Measurements from ENCODE around the gene SEL1L3.

Gene SEL1L3

GRCh38 chr4:25879091-25879584 lies 16.4 kb upstream of the SEL1L3 start:
- no peak overlapping the region for H3K27ac ChIP-seq
- TF ChIP-seq ZFX (IDR thresholded peaks at IDR 0.05; ENCODE audit: borderline replicate concordance): no peak
- TF ChIP-seq CTCF (IDR thresholded peaks at IDR 0.05): no peak

- TF ChIP-seq ZFX (IDR thresholded peaks at IDR 0.05; ENCODE audit: borderline replicate concordance): no peak
- no peak for TF ChIP-seq CTCF (IDR thresholded peaks at IDR 0.05)
- no peak overlapping the region for H3K27ac ChIP-seq
Measured at GRCh38 chr4:25878676-25879075, 15.9 kb upstream of the SEL1L3 start.

- no peak for TF ChIP-seq ZFX (IDR thresholded peaks at IDR 0.05; ENCODE audit: borderline replicate concordance)
- TF ChIP-seq CTCF (IDR thresholded peaks at IDR 0.05): no peak
- H3K27ac ChIP-seq: no peak overlapping the region
Measured at GRCh38 chr4:25875281-25875745, 12.5 kb upstream of the SEL1L3 start.

GRCh38 chr4:25874655-25875054 lies 11.9 kb upstream of the SEL1L3 start:
- TF ChIP-seq CTCF (IDR thresholded peaks at IDR 0.05): no peak
- TF ChIP-seq ZFX (IDR thresholded peaks at IDR 0.05; ENCODE audit: borderline replicate concordance): no peak
- H3K27ac ChIP-seq: no peak overlapping the region

- TF ChIP-seq ZFX (IDR thresholded peaks at IDR 0.05; ENCODE audit: borderline replicate concordance) (no peak), CTCF (IDR thresholded peaks at IDR 0.05) (no peak)
- no peak overlapping the region for H3K27ac ChIP-seq
Measured at GRCh38 chr4:25873632-25874129, 10.9 kb upstream of the SEL1L3 start.

GRCh38 chr4:25872851-25873631 lies 10.3 kb upstream of the SEL1L3 start:
- no peak for TF ChIP-seq CTCF (IDR thresholded peaks at IDR 0.05)
- TF ChIP-seq ZFX (IDR thresholded peaks at IDR 0.05; ENCODE audit: borderline replicate concordance): no peak
- H3K27ac ChIP-seq: no peak overlapping the region

- no peak for TF ChIP-seq CTCF (IDR thresholded peaks at IDR 0.05)
- TF ChIP-seq ZFX (IDR thresholded peaks at IDR 0.05; ENCODE audit: borderline replicate concordance): no peak
Measured at GRCh38 chr4:25870081-25870480, 7.3 kb upstream of the SEL1L3 start.

More at GRCh38 chr4:25870081-25870480, 7.3 kb upstream of the SEL1L3 start:
- no peak overlapping the region for H3K27ac ChIP-seq
